Measurements from ENCODE around the gene RPL37A. TPM values are rescaled to one million over a fixed set of nuclear protein-coding genes. Genes with fewer than 3 reads are reported as not detected.
"Not testable (repeated sequence)": the region's sequence is repeated elsewhere in the genome, so short reads cannot be mapped to it uniquely, and the experiment has no call there.

The RPL37A gene
- total and polyA plus RNA-seq, 2 of the 4 experiments (the other 2 are of a cell fraction): 341 to 1,572 TPM

GRCh38 chr2:216517447-216518225 lies 19.0 kb downstream of the RPL37A start (continued):
- no peak for TF ChIP-seq RCOR1 (IDR thresholded peaks at IDR 0.05; ENCODE audit: insufficient replicate concordance, low read length)

GRCh38 chr2:216518566-216519119 lies 20.0 kb downstream of the RPL37A start:
- H3K4me1 ChIP-seq (ENCODE audit: control insufficient read depth, insufficient read depth, low read length); H3K27ac ChIP-seq (ENCODE audit: insufficient read depth, low read length); H3K4ac ChIP-seq (ENCODE audit: low read depth, low read length); H4K20me1 ChIP-seq (ENCODE audit: insufficient read depth, low read length); H2BK15ac ChIP-seq (ENCODE audit: low read depth, low read length); H2AFZ ChIP-seq (replicated peaks; ENCODE audit: low read length, poor library complexity); H3K79me1 ChIP-seq (ENCODE audit: low read depth in 1 of 2, low read length in 2 of 2); H3K9me1 ChIP-seq (ENCODE audit: insufficient read depth, low read length); H3K9ac ChIP-seq (ENCODE audit: low read depth, low read length); POLR2A ChIA-PET (ENCODE audit: unreplicated experiment); H4K8ac ChIP-seq (ENCODE audit: low read depth in 2 of 2, low read length in 2 of 2); H2BK20ac ChIP-seq (ENCODE audit: low read depth, low read length); H4K91ac ChIP-seq (ENCODE audit: insufficient read depth, low read depth, low read length); H3K56ac ChIP-seq (ENCODE audit: extremely low read depth, insufficient read depth, low read length); H3K4me3 ChIP-seq (ENCODE audit: insufficient read depth, low read depth, low read length); H3K18ac ChIP-seq (ENCODE audit: low read depth, low read length); H3K23ac ChIP-seq (ENCODE audit: low read depth, low read length); H3K14ac ChIP-seq (replicated peaks; ENCODE audit: low read depth, low read length); H2BK120ac ChIP-seq (ENCODE audit: low read depth, low read length); H3K27me3 ChIP-seq (ENCODE audit: control insufficient read depth, insufficient read depth, low read length); DNase-seq; H4K5ac ChIP-seq (ENCODE audit: low read depth, low read length); ATAC-seq (ENCODE audit: low read depth); BruUV-seq (replicated peaks); H3K36me3 ChIP-seq (ENCODE audit: control insufficient read depth, insufficient read depth, low read length); H3K9me3 ChIP-seq (ENCODE audit: control insufficient read depth, insufficient read depth, low read length); H3K4me2 ChIP-seq (ENCODE audit: low read depth, low read length); H2AK9ac ChIP-seq (replicated peaks; ENCODE audit: low read depth, low read length, poor library complexity); H2BK5ac ChIP-seq (ENCODE audit: low read depth, low read length, poor library complexity, severe bottlenecking): not testable (repeated sequence)
- 0 out of 2 replicates have a peak overlapping the region, but pooled peaks have one; percentile 21 for H2AK5ac ChIP-seq (ENCODE audit: low read depth, low read length)
- TF ChIP-seq CEBPB (IDR thresholded peaks at IDR 0.05; ENCODE audit: low read depth, low read length): 0 out of 2 replicates have a peak, but pooled peaks have one; percentile 40
- WGBS, 2 experiments (ENCODE audit: extremely low coverage in 2 of 2, insufficient read length in 1 of 2): no CpG with 5 or more reads among the region's 9 CpGs
- in situ Hi-C loops (cut with MboI; ENCODE audit: low sequenced_read_pairs) (loop anchor here (5.0 to 25.0 kb wide), 4 partner anchors 149 to 1236 kb away; no protein-coding TSS in a partner anchor), intact Hi-C loops (cut with micrococcal nuclease) (loop anchor here (1.0 to 5.0 kb wide), 4 partner anchors 17 to 1239 kb away; no protein-coding TSS in a partner anchor), dilution Hi-C loops (cut with HindIII; ENCODE audit: low sequenced_read_pairs, unreplicated experiment) (loop anchor here (25.0 kb wide), 2 partner anchors 144 to 994 kb away; no protein-coding TSS in a partner anchor)
- CTCF ChIA-PET: interaction anchor here (1.0 to 6.0 kb wide), 3 partner anchors 134 to 1195 kb away, joined by 3 to 88 read pairs (median 4); no protein-coding TSS in a partner anchor

Measured in IMR-90 (cell line).